ENCODE results near the gene KRT86. TPM values are rescaled to one million over a fixed set of nuclear protein-coding genes. Genes with fewer than 3 reads are reported as not detected.

KRT86 gene
- total and polyA plus RNA-seq, 2 donors (not counting 1 experiment from before 2014, with no cell fraction given), result not detected

- Mint-ChIP-seq H3K4me3 (no peak overlapping the region), H3K27me3 (peaks cover 59% of the 10 kb centered on the region)
Observed at GRCh38 chr12:52260361-52261207, 13.9 kb upstream of the KRT86 start.

DNA sequence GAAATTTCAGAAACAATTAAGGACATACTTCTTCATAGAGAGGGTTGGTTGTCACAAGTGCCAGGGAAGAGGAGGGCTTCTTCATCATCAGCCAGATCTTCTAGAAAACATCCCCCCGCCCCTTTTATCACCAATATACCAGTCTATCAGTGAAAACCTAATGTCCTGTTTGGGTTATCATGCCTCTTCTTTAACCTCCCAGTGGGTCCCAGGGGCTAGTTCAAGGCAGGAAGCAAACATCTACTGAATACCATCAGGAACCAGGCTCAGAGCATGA is 13.3 kb upstream of the KRT86 start:
- H3K27me3 ChIP-seq (replicated peaks in 1 of 4; ENCODE audit: control extremely low read depth in 1 of 4, control insufficient read depth in 3 of 4, insufficient read depth in 4 of 4, low read length in 3 of 4), result peaks cover 0 to 44% (median 6%) of the 10 kb centered on the region in 4 experiments
- no CpG with 5 or more reads among the region's 1 CpG for WGBS (ENCODE audit: insufficient coverage)
- Mint-ChIP-seq H3K4me1 (no peaks in the 10 kb centered on the region), H3K9me3 (ENCODE audit: insufficient read depth) (no peaks in the 10 kb centered on the region), H3K27ac (no peak overlapping the region), H3K4me3 (no peak overlapping the region), H3K27me3 (peaks cover 53% of the 10 kb centered on the region)
- DNase-seq, result no peak
- H4K20me1 ChIP-seq (ENCODE audit: control insufficient read depth, insufficient read depth, low read length, poor library complexity, severe bottlenecking), result no peaks in the 10 kb centered on the region
- no peaks in the 10 kb centered on the region for H3K4me1 ChIP-seq (ENCODE audit: control insufficient read depth in 2 of 2, insufficient read depth in 2 of 2, low read length in 2 of 2)
- no peak overlapping the region for H3K27ac ChIP-seq (ENCODE audit: low read length in 2 of 2)
- intact Hi-C loops (cut with micrococcal nuclease), result no loop called here
- H3K9ac ChIP-seq (ENCODE audit: low read length), result no peak overlapping the region
- no peak overlapping the region for H2AFZ ChIP-seq (ENCODE audit: insufficient read depth, low read depth, low read length, poor library complexity, severe bottlenecking)
- ChIA-PET CTCF (no interaction called here), POLR2A (no interaction called here)
- no peak overlapping the region for H3K4me3 ChIP-seq (ENCODE audit: control extremely low read depth in 1 of 5, extremely low read depth in 1 of 5, insufficient read depth in 1 of 5, low read depth in 2 of 5, low read length in 4 of 5)
- no peaks in the 10 kb centered on the region for H3K79me2 ChIP-seq (ENCODE audit: control insufficient read depth, insufficient read depth, low read length)
- TF ChIP-seq, protein P1, sequence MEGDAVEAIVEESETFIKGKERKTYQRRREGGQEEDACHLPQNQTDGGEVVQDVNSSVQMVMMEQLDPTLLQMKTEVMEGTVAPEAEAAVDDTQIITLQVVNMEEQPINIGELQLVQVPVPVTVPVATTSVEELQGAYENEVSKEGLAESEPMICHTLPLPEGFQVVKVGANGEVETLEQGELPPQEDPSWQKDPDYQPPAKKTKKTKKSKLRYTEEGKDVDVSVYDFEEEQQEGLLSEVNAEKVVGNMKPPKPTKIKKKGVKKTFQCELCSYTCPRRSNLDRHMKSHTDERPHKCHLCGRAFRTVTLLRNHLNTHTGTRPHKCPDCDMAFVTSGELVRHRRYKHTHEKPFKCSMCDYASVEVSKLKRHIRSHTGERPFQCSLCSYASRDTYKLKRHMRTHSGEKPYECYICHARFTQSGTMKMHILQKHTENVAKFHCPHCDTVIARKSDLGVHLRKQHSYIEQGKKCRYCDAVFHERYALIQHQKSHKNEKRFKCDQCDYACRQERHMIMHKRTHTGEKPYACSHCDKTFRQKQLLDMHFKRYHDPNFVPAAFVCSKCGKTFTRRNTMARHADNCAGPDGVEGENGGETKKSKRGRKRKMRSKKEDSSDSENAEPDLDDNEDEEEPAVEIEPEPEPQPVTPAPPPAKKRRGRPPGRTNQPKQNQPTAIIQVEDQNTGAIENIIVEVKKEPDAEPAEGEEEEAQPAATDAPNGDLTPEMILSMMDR (IDR thresholded peaks at IDR 0.05), result no peak
- TF ChIP-seq EZH2 (IDR thresholded peaks at IDR 0.05; ENCODE audit: borderline replicate concordance, insufficient read depth, low read depth, low read length, poor library complexity, severe bottlenecking), result no peak
- no peak overlapping the region for H3K4me2 ChIP-seq (replicated peaks; ENCODE audit: low read depth, low read length, poor library complexity, severe bottlenecking)
- peaks cover 0 to 11% (median 0%) of the 10 kb centered on the region in 3 donors for H3K9me3 ChIP-seq (ENCODE audit: control extremely low read depth in 1 of 3, control insufficient read depth in 2 of 3, insufficient read depth in 1 of 3, low read length in 2 of 3)
- no peak for ATAC-seq (ENCODE audit: low read depth)
- H3K36me3 ChIP-seq (replicated peaks in 1 of 2; ENCODE audit: control extremely low read depth in 1 of 2, control insufficient read depth in 1 of 2, extremely low read depth in 1 of 2, insufficient read depth in 2 of 2, low read length in 1 of 2), result no peaks in the 10 kb centered on the region

More at GRCh38 chr12:52260361-52261207, 13.9 kb upstream of the KRT86 start:
- Mint-ChIP-seq H3K4me1 (no peaks in the 10 kb centered on the region), H3K9me3 (ENCODE audit: insufficient read depth) (no peaks in the 10 kb centered on the region), H3K27ac (no peak overlapping the region)
- TF ChIP-seq, protein P1 (IDR thresholded peaks at IDR 0.05), result no peak
- TF ChIP-seq EZH2 (IDR thresholded peaks at IDR 0.05; ENCODE audit: borderline replicate concordance, insufficient read depth, low read depth, low read length, poor library complexity, severe bottlenecking), result no peak
- no peak for DNase-seq
- Histone ChIP-seq H3K27ac (ENCODE audit: low read length in 2 of 2) (no peak overlapping the region), H3K9ac (ENCODE audit: low read length) (no peak overlapping the region), H3K4me2 (replicated peaks; ENCODE audit: low read depth, low read length, poor library complexity, severe bottlenecking) (no peak overlapping the region), H3K4me1 (ENCODE audit: control insufficient read depth in 2 of 2, insufficient read depth in 2 of 2, low read length in 2 of 2) (no peaks in the 10 kb centered on the region), H3K79me2 (ENCODE audit: control insufficient read depth, insufficient read depth, low read length) (no peaks in the 10 kb centered on the region), H3K4me3 (ENCODE audit: control extremely low read depth in 1 of 5, extremely low read depth in 1 of 5, insufficient read depth in 1 of 5, low read depth in 2 of 5, low read length in 4 of 5) (no peak overlapping the region), H3K36me3 (replicated peaks in 1 of 2; ENCODE audit: control extremely low read depth in 1 of 2, control insufficient read depth in 1 of 2, extremely low read depth in 1 of 2, insufficient read depth in 2 of 2, low read length in 1 of 2) (no peaks in the 10 kb centered on the region), H4K20me1 (ENCODE audit: control insufficient read depth, insufficient read depth, low read length, poor library complexity, severe bottlenecking) (no peaks in the 10 kb centered on the region), H3K9me3 (ENCODE audit: control extremely low read depth in 1 of 3, control insufficient read depth in 2 of 3, insufficient read depth in 1 of 3, low read length in 2 of 3) (peaks cover 0 to 11% (median 0%) of the 10 kb centered on the region in 3 donors), H2AFZ (ENCODE audit: insufficient read depth, low read depth, low read length, poor library complexity, severe bottlenecking) (no peak overlapping the region), H3K27me3 (replicated peaks in 1 of 4; ENCODE audit: control extremely low read depth in 1 of 4, control insufficient read depth in 3 of 4, insufficient read depth in 4 of 4, low read length in 3 of 4) (peaks cover 0 to 46% (median 6%) of the 10 kb centered on the region in 4 experiments)
- 32% methylated on average over 4 of the region's 9 CpGs for WGBS (ENCODE audit: insufficient coverage)
- ATAC-seq (ENCODE audit: low read depth), result no peak
- POLR2A ChIA-PET, result no interaction called here
- intact Hi-C loops (cut with micrococcal nuclease), result no loop called here
- CTCF ChIA-PET, result no interaction called here
